Smooth muscle cell of the pulmonary artery (primary cell): Measurements from ENCODE around the gene LRTM1. TPM values are rescaled to one million over a fixed set of nuclear protein-coding genes. Genes with fewer than 3 reads are reported as not detected.

Experiments
- total RNA-seq: library from RNA; depleted of rRNA; stranded (reverse); fragments of >200 nt; gene quantifications from 2 replicates; pipeline ENCODE4 v1.2.3, GENCODE V29; 2014

The LRTM1 gene
- total RNA-seq, result not detected in 2 replicates

DNA sequence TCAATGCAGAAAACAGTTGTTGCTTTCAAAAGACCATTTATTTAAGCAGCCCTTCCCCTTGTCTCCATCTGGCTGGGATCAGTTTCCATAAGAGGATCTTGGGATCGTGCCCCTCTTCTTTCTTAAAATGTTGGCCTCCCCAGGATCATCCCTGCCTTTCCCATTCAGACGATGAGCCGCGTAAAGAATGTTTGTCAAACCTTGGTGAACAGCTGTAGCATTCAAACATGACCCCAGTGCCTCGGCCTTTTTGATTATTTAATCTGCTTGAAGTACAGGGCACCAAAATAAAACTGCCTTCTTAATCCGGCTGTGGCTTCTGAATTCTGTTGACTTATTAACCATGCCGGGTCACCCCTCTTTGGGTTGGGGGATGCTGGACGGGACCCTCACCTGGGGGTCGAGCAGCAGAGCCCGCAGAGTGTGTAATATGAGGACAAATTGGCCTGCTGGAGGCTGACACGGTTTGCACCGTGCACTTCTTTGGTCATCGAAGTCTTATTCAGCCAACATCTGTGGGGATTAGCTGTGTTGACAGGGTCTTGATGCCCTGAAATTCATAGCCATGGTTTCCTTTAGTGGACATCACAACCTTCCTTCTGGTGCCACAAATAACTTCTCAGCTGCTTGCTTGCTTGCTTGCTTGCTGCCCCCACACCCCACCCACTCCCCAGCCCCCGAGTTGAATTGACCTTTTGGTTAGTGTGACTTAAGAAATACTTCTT, at the start of gene LRTM1:
LRTM1 (minus strand) TSS at position 14 of the 725 bp plus-strand sequence. CDS start 148 bp downstream, outside the sequence.

